IMR-90 (cell line): ENCODE results near the gene REPIN1. TPM values are rescaled to one million over a fixed set of nuclear protein-coding genes. Genes with fewer than 3 reads are reported as not detected.

ENCODE experiments used
- ATAC-seq: fragments of 200-7000 bp; cut with Tn5 transposase; 2 replicates; pipeline ENCODE4 v1.9.1; 2020; ENCODE audit warnings: low read depth, mild to moderate bottlenecking, moderate library complexity
- BruUV-seq: library from RNA; stranded (reverse); fragments of 400-500 nt; replicated peaks from 2 replicates; lab custom pipeline; 2021; lab: Mats Ljungman, UMichigan
- CTCF ChIA-PET: fragments of 300-600 bp; formaldehyde crosslinking; extraction: SDS; loops from one replicate; lab custom pipeline; 2021; ENCODE audit warnings: antibody characterized with exemption; lab: Yijun Ruan, JAX
- POLR2A ChIA-PET: fragments of 300-600 bp; sonication (Branson Sonifier 250); formaldehyde crosslinking; loops from one replicate; lab custom pipeline; 2022; ENCODE audit warnings: antibody characterized with exemption; ENCODE audit not compliant: unreplicated experiment; lab: Charles Lee
- DNase-seq: peaks from one replicate; pipeline ENCODE4 v3.0.0; 2013
- H2AFZ ChIP-seq: replicated peaks from 2 replicates; pipeline ENCODE3; 2013; ENCODE audit warnings: low read length, mild to moderate bottlenecking; ENCODE audit not compliant: poor library complexity
- H2AK5ac ChIP-seq: 2 replicates; pipeline ENCODE4 v1.6.1; 2013; ENCODE audit warnings: low read depth, low read length, inconsistent platforms
- H2AK9ac ChIP-seq: replicated peaks from 2 replicates; pipeline ENCODE3; 2013; ENCODE audit warnings: mild to moderate bottlenecking, low read depth, low read length, moderate library complexity; ENCODE audit not compliant: poor library complexity
- H2BK120ac ChIP-seq: 2 replicates; pipeline ENCODE4 v1.6.1; 2013; ENCODE audit warnings: low read depth, low read length, inconsistent platforms
- H2BK15ac ChIP-seq: 3 replicates; pipeline ENCODE4 v1.6.1; 2013; ENCODE audit warnings: low read depth, low read length, inconsistent platforms
- H2BK20ac ChIP-seq: 2 replicates; pipeline ENCODE4 v1.6.1; 2013; ENCODE audit warnings: low read depth, mild to moderate bottlenecking, inconsistent platforms, low read length, moderate library complexity
- H2BK5ac ChIP-seq: 2 replicates; pipeline ENCODE4 v1.6.1; 2013; ENCODE audit warnings: mild to moderate bottlenecking, low read depth, low read length, inconsistent platforms; ENCODE audit not compliant: poor library complexity, severe bottlenecking
- H3K14ac ChIP-seq: replicated peaks from 2 replicates; pipeline ENCODE4 v1.6.1; 2013; ENCODE audit warnings: low read depth, low read length, inconsistent platforms
- H3K18ac ChIP-seq: 2 replicates; pipeline ENCODE4 v1.6.1; 2013; ENCODE audit warnings: low read depth, low read length, control low read depth
- H3K23ac ChIP-seq: 2 replicates; pipeline ENCODE4 v1.6.1; 2013; ENCODE audit warnings: low read depth, low read length, inconsistent platforms
- H3K27ac ChIP-seq: 2 replicates; pipeline ENCODE4 v1.5.1; 2013; ENCODE audit warnings: mild to moderate bottlenecking, control low read depth, low read length; ENCODE audit not compliant: insufficient read depth
- H3K27me3 ChIP-seq: 2 replicates; pipeline ENCODE4 v1.6.1; 2013; ENCODE audit warnings: low read length; ENCODE audit not compliant: control insufficient read depth, insufficient read depth
- H3K36me3 ChIP-seq: 2 replicates; pipeline ENCODE4 v1.6.1; 2013; ENCODE audit warnings: low read length, mixed read lengths; ENCODE audit not compliant: control insufficient read depth, insufficient read depth
- H3K4ac ChIP-seq: 2 replicates; pipeline ENCODE4 v1.6.1; 2013; ENCODE audit warnings: low read depth, low read length, inconsistent platforms
- H3K4me1 ChIP-seq: 2 replicates; pipeline ENCODE4 v1.6.1; 2013; ENCODE audit warnings: low read length, mixed read lengths; ENCODE audit not compliant: control insufficient read depth, insufficient read depth
- H3K4me2 ChIP-seq: 2 replicates; pipeline ENCODE4 v1.6.1; 2013; ENCODE audit warnings: low read depth, mild to moderate bottlenecking, control low read depth, low read length, moderate library complexity
- H3K4me3 ChIP-seq: 2 replicates; pipeline ENCODE4 v1.5.1; 2013; ENCODE audit warnings: low read depth, mild to moderate bottlenecking, control low read depth, low read length, moderate library complexity; ENCODE audit not compliant: insufficient read depth
- H3K56ac ChIP-seq: 2 replicates; pipeline ENCODE4 v1.6.1; 2013; ENCODE audit warnings: low read length, inconsistent platforms; ENCODE audit not compliant: insufficient read depth; ENCODE audit errors: extremely low read depth
- H3K79me1 ChIP-seq, 2 experiments: 2 replicates each; pipeline ENCODE4 v1.6.1; 2013; ENCODE audit warnings: low read length in 2 of 2, inconsistent platforms in 1 of 2, low read depth in 1 of 2
- H3K9ac ChIP-seq: 2 replicates; pipeline ENCODE4 v1.6.1; 2013; ENCODE audit warnings: low read depth, low read length, control low read depth
- H3K9me1 ChIP-seq: 2 replicates; pipeline ENCODE4 v1.6.1; 2013; ENCODE audit warnings: low read length, inconsistent platforms; ENCODE audit not compliant: insufficient read depth
- H3K9me3 ChIP-seq: 2 replicates; pipeline ENCODE4 v1.6.1; 2013; ENCODE audit warnings: low read length; ENCODE audit not compliant: control insufficient read depth, insufficient read depth
- H4K20me1 ChIP-seq: 2 replicates; pipeline ENCODE4 v1.6.1; 2013; ENCODE audit warnings: low read length, inconsistent platforms; ENCODE audit not compliant: insufficient read depth
- H4K5ac ChIP-seq: 2 replicates; pipeline ENCODE4 v1.6.1; 2013; ENCODE audit warnings: mild to moderate bottlenecking, low read depth, low read length, control low read depth
- H4K8ac ChIP-seq, 2 experiments: 2 replicates each; pipeline ENCODE4 v1.6.1; 2013; ENCODE audit warnings: low read depth in 2 of 2, low read length in 2 of 2, control low read depth in 1 of 2, inconsistent platforms in 1 of 2
- H4K91ac ChIP-seq: 2 replicates; pipeline ENCODE4 v1.6.1; 2013; ENCODE audit warnings: low read depth, low read length, inconsistent platforms; ENCODE audit not compliant: insufficient read depth
- CEBPB ChIP-seq: IDR thresholded peaks from 2 replicates; pipeline ENCODE4 v1.6.1; 2012; ENCODE audit warnings: low read depth, low read length, improper control_type of control experiment
- FOS ChIP-seq: fragments of 150-350 bp; IDR thresholded peaks from 2 replicates; pipeline ENCODE4 v1.6.1; 2016; ENCODE audit warnings: low read depth, low read length
- MAFK ChIP-seq: IDR thresholded peaks from 2 replicates; pipeline ENCODE4 v1.6.1; 2012; ENCODE audit warnings: low read depth, low read length, improper control_type of control experiment
- MAZ ChIP-seq: IDR thresholded peaks from 2 replicates; pipeline ENCODE4 v1.6.1; 2012; ENCODE audit warnings: low read depth, mild to moderate bottlenecking, low read length, improper control_type of control experiment, moderate library complexity, borderline replicate concordance
- POLR2A ChIP-seq: IDR thresholded peaks from 2 replicates; pipeline ENCODE4 v1.6.1; 2012; ENCODE audit warnings: mild to moderate bottlenecking, low read depth, low read length
- WGBS, 2 experiments: methylation state at CpG; one replicate each; pipeline versions ENCODE4 v1.1.5 to v1.1.7; 2013; ENCODE audit warnings: missing lambda C conversion rate in 2 of 2; ENCODE audit not compliant: insufficient read length in 1 of 2; ENCODE audit errors: extremely low coverage in 2 of 2; 5-methylcytosine and 5-hydroxymethylcytosine counted together
- dilution Hi-C: fragments of 300-500 bp; cut with HindIII; formaldehyde crosslinking; loops from one replicate; pipeline ENCODE4 v1.14.3; 2018; ENCODE audit warnings: low sequenced_read_pairs; ENCODE audit not compliant: unreplicated experiment
- in situ Hi-C: fragments of 300-500 bp; cut with MboI; formaldehyde crosslinking; loops from 3 replicates; pipeline ENCODE4 v1.14.3; 2019; ENCODE audit warnings: low sequenced_read_pairs, inconsistent platforms, mixed read lengths
- intact Hi-C: fragments of 100-400 bp; cut with micrococcal nuclease; formaldehyde crosslinking; loops from 2 replicates; pipeline ENCODE4 v1.10.0; 2022
- polyA plus RNA-seq, 3 experiments: library from polyadenylated mRNA; depleted of rRNA; stranded (reverse); fragments of >200 nt; gene quantifications; 2 replicates each; pipeline ENCODE4 v1.2.3, GENCODE V29; 2012; ENCODE audit warnings: low replicate concordance in 1 of 3
- total RNA-seq: library from RNA; depleted of rRNA; stranded (reverse); fragments of >200 nt; gene quantifications from 2 replicates; pipeline ENCODE4 v1.2.3, GENCODE V29; 2012

Gene REPIN1
- total and polyA plus RNA-seq, 2 of the 4 experiments (the other 2 are of a cell fraction): 19.4 to 50.6 TPM

DNA sequence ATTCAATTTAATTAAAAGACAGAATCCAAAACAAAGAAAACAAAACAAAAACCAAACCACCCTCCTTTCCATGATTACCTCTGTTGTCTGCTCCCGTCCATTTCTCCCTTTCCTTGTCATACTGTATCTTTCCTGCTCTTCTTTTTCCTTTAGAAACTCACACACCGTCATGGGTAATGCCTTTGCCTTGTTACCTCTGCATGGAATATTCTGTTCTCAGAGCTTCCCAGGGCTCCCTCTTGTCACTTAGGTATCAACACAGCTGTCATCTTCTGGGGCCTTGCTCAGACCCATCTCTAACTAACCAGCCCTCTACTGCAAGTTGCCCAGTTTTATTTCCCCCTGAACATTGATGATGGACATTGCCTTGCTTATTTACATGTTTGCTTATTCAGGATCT is 51.6 kb downstream of the REPIN1 start:
- Histone ChIP-seq H4K20me1 (no peaks in the 10 kb centered on the region), H3K4me3 (no peak overlapping the region), H3K9me1 (no peaks in the 10 kb centered on the region), H3K23ac (no peak overlapping the region), H2BK15ac (no peak overlapping the region), H3K27me3 (no peaks in the 10 kb centered on the region), H2BK120ac (no peak overlapping the region), H4K91ac (no peak overlapping the region), H3K9me3 (no peaks in the 10 kb centered on the region), H2AK5ac (no peak overlapping the region), H2AK9ac (no peak overlapping the region), H3K36me3 (no peaks in the 10 kb centered on the region), H4K5ac (no peak overlapping the region), H3K4ac (no peak overlapping the region), H3K4me2 (no peak overlapping the region), H2AFZ (no peak overlapping the region), H3K14ac (no peak overlapping the region), H3K56ac (no peak overlapping the region), H2BK20ac (no peak overlapping the region), H3K79me1 (no peaks in the 10 kb centered on the region), H3K27ac (no peak overlapping the region), H2BK5ac (no peak overlapping the region), H4K8ac (no peak overlapping the region), H3K18ac (no peak overlapping the region), H3K9ac (no peak overlapping the region), H3K4me1 (no peaks in the 10 kb centered on the region)
- DNase-seq (no peak), ATAC-seq (no peak)
- intact Hi-C loops: loop anchor here (2.0 kb wide), 2 partner anchors 41 to 63 kb away; partner anchors contain the start of gene ZNF775
- no TSS peak for BruUV-seq
- TF ChIP-seq MAFK (no peak), CEBPB (no peak), POLR2A (no peak), FOS (no peak), MAZ (no peak)
- POLR2A ChIA-PET: no interaction called here
- dilution Hi-C loops: no loop called here
- WGBS, 2 experiments: 86% methylated on average over 2 of the region's 2 CpGs; no CpG with 5 or more reads in 1 of the 2 experiments
- CTCF ChIA-PET: interaction anchor here (1.3 kb wide), 1 partner anchor 14 kb away, joined by 3 read pairs; no protein-coding TSS in a partner anchor
- in situ Hi-C loops: loop anchor here (25.0 kb wide), 2 partner anchors 558 to 567 kb away; partner anchors contain the start of genes ATP6V0E2, KCNH2 and NOS3
